IMR-90 (cell line): ENCODE data around the gene PLCH1. TPM values are rescaled to one million over a fixed set of nuclear protein-coding genes. Genes with fewer than 3 reads are reported as not detected.

Experiments
- ATAC-seq: fragments of 200-7000 bp; cut with Tn5 transposase; 2 replicates; pipeline ENCODE4 v1.9.1; 2020; ENCODE audit warnings: low read depth, mild to moderate bottlenecking, moderate library complexity
- BruUV-seq: library from RNA; stranded (reverse); fragments of 400-500 nt; replicated peaks from 2 replicates; lab custom pipeline; 2021; lab: Mats Ljungman, UMichigan
- CTCF ChIA-PET: fragments of 300-600 bp; formaldehyde crosslinking; extraction: SDS; loops from one replicate; lab custom pipeline; 2021; ENCODE audit warnings: antibody characterized with exemption; lab: Yijun Ruan, JAX
- POLR2A ChIA-PET: fragments of 300-600 bp; sonication (Branson Sonifier 250); formaldehyde crosslinking; loops from one replicate; lab custom pipeline; 2022; ENCODE audit warnings: antibody characterized with exemption; ENCODE audit not compliant: unreplicated experiment; lab: Charles Lee
- DNase-seq: peaks from one replicate; pipeline ENCODE4 v3.0.0; 2013
- H2AFZ ChIP-seq: replicated peaks from 2 replicates; pipeline ENCODE3; 2013; ENCODE audit warnings: low read length, mild to moderate bottlenecking; ENCODE audit not compliant: poor library complexity
- H2AK5ac ChIP-seq: 2 replicates; pipeline ENCODE4 v1.6.1; 2013; ENCODE audit warnings: low read depth, low read length, inconsistent platforms
- H2AK9ac ChIP-seq: replicated peaks from 2 replicates; pipeline ENCODE3; 2013; ENCODE audit warnings: mild to moderate bottlenecking, low read depth, low read length, moderate library complexity; ENCODE audit not compliant: poor library complexity
- H2BK120ac ChIP-seq: 2 replicates; pipeline ENCODE4 v1.6.1; 2013; ENCODE audit warnings: low read depth, low read length, inconsistent platforms
- H2BK15ac ChIP-seq: 3 replicates; pipeline ENCODE4 v1.6.1; 2013; ENCODE audit warnings: low read depth, low read length, inconsistent platforms
- H2BK20ac ChIP-seq: 2 replicates; pipeline ENCODE4 v1.6.1; 2013; ENCODE audit warnings: low read depth, mild to moderate bottlenecking, inconsistent platforms, low read length, moderate library complexity
- H2BK5ac ChIP-seq: 2 replicates; pipeline ENCODE4 v1.6.1; 2013; ENCODE audit warnings: mild to moderate bottlenecking, low read depth, low read length, inconsistent platforms; ENCODE audit not compliant: poor library complexity, severe bottlenecking
- H3K14ac ChIP-seq: replicated peaks from 2 replicates; pipeline ENCODE4 v1.6.1; 2013; ENCODE audit warnings: low read depth, low read length, inconsistent platforms
- H3K18ac ChIP-seq: 2 replicates; pipeline ENCODE4 v1.6.1; 2013; ENCODE audit warnings: low read depth, low read length, control low read depth
- H3K23ac ChIP-seq: 2 replicates; pipeline ENCODE4 v1.6.1; 2013; ENCODE audit warnings: low read depth, low read length, inconsistent platforms
- H3K27ac ChIP-seq: 2 replicates; pipeline ENCODE4 v1.5.1; 2013; ENCODE audit warnings: mild to moderate bottlenecking, control low read depth, low read length; ENCODE audit not compliant: insufficient read depth
- H3K27me3 ChIP-seq: 2 replicates; pipeline ENCODE4 v1.6.1; 2013; ENCODE audit warnings: low read length; ENCODE audit not compliant: control insufficient read depth, insufficient read depth
- H3K36me3 ChIP-seq: 2 replicates; pipeline ENCODE4 v1.6.1; 2013; ENCODE audit warnings: low read length, mixed read lengths; ENCODE audit not compliant: control insufficient read depth, insufficient read depth
- H3K4ac ChIP-seq: 2 replicates; pipeline ENCODE4 v1.6.1; 2013; ENCODE audit warnings: low read depth, low read length, inconsistent platforms
- H3K4me1 ChIP-seq: 2 replicates; pipeline ENCODE4 v1.6.1; 2013; ENCODE audit warnings: low read length, mixed read lengths; ENCODE audit not compliant: control insufficient read depth, insufficient read depth
- H3K4me2 ChIP-seq: 2 replicates; pipeline ENCODE4 v1.6.1; 2013; ENCODE audit warnings: low read depth, mild to moderate bottlenecking, control low read depth, low read length, moderate library complexity
- H3K4me3 ChIP-seq: 2 replicates; pipeline ENCODE4 v1.5.1; 2013; ENCODE audit warnings: low read depth, mild to moderate bottlenecking, control low read depth, low read length, moderate library complexity; ENCODE audit not compliant: insufficient read depth
- H3K56ac ChIP-seq: 2 replicates; pipeline ENCODE4 v1.6.1; 2013; ENCODE audit warnings: low read length, inconsistent platforms; ENCODE audit not compliant: insufficient read depth; ENCODE audit errors: extremely low read depth
- H3K79me1 ChIP-seq, 2 experiments: 2 replicates each; pipeline ENCODE4 v1.6.1; 2013; ENCODE audit warnings: low read length in 2 of 2, inconsistent platforms in 1 of 2, low read depth in 1 of 2
- H3K9ac ChIP-seq: 2 replicates; pipeline ENCODE4 v1.6.1; 2013; ENCODE audit warnings: low read depth, low read length, control low read depth
- H3K9me1 ChIP-seq: 2 replicates; pipeline ENCODE4 v1.6.1; 2013; ENCODE audit warnings: low read length, inconsistent platforms; ENCODE audit not compliant: insufficient read depth
- H3K9me3 ChIP-seq: 2 replicates; pipeline ENCODE4 v1.6.1; 2013; ENCODE audit warnings: low read length; ENCODE audit not compliant: control insufficient read depth, insufficient read depth
- H4K20me1 ChIP-seq: 2 replicates; pipeline ENCODE4 v1.6.1; 2013; ENCODE audit warnings: low read length, inconsistent platforms; ENCODE audit not compliant: insufficient read depth
- H4K5ac ChIP-seq: 2 replicates; pipeline ENCODE4 v1.6.1; 2013; ENCODE audit warnings: mild to moderate bottlenecking, low read depth, low read length, control low read depth
- H4K8ac ChIP-seq, 2 experiments: 2 replicates each; pipeline ENCODE4 v1.6.1; 2013; ENCODE audit warnings: low read depth in 2 of 2, low read length in 2 of 2, control low read depth in 1 of 2, inconsistent platforms in 1 of 2
- H4K91ac ChIP-seq: 2 replicates; pipeline ENCODE4 v1.6.1; 2013; ENCODE audit warnings: low read depth, low read length, inconsistent platforms; ENCODE audit not compliant: insufficient read depth
- CEBPB ChIP-seq: IDR thresholded peaks from 2 replicates; pipeline ENCODE4 v1.6.1; 2012; ENCODE audit warnings: low read depth, low read length, improper control_type of control experiment
- CHD1 ChIP-seq: IDR thresholded peaks from 2 replicates; pipeline ENCODE4 v1.6.1; 2012; ENCODE audit warnings: low read depth, low read length, improper control_type of control experiment
- CTCF ChIP-seq: conservative IDR thresholded peaks from 2 replicates; pipeline ENCODE4 v1.5.1; 2012; ENCODE audit warnings: mild to moderate bottlenecking, low read depth, low read length, improper control_type of control experiment
- FOS ChIP-seq: fragments of 150-350 bp; IDR thresholded peaks from 2 replicates; pipeline ENCODE4 v1.6.1; 2016; ENCODE audit warnings: low read depth, low read length
- MAFK ChIP-seq: IDR thresholded peaks from 2 replicates; pipeline ENCODE4 v1.6.1; 2012; ENCODE audit warnings: low read depth, low read length, improper control_type of control experiment
- SMC3 ChIP-seq: fragments of 150-350 bp; IDR thresholded peaks from 2 replicates; pipeline ENCODE4 v1.6.1; 2016; ENCODE audit warnings: low read depth, mild to moderate bottlenecking, antibody characterized with exemption, low read length, moderate library complexity
- dilution Hi-C: fragments of 300-500 bp; cut with HindIII; formaldehyde crosslinking; loops from one replicate; pipeline ENCODE4 v1.14.3; 2018; ENCODE audit warnings: low sequenced_read_pairs; ENCODE audit not compliant: unreplicated experiment
- in situ Hi-C: fragments of 300-500 bp; cut with MboI; formaldehyde crosslinking; loops from 3 replicates; pipeline ENCODE4 v1.14.3; 2019; ENCODE audit warnings: low sequenced_read_pairs, inconsistent platforms, mixed read lengths
- intact Hi-C: fragments of 100-400 bp; cut with micrococcal nuclease; formaldehyde crosslinking; loops from 2 replicates; pipeline ENCODE4 v1.10.0; 2022
- polyA plus RNA-seq, 3 experiments: library from polyadenylated mRNA; depleted of rRNA; stranded (reverse); fragments of >200 nt; gene quantifications; 2 replicates each; pipeline ENCODE4 v1.2.3, GENCODE V29; 2012; ENCODE audit warnings: low replicate concordance in 1 of 3
- total RNA-seq: library from RNA; depleted of rRNA; stranded (reverse); fragments of >200 nt; gene quantifications from 2 replicates; pipeline ENCODE4 v1.2.3, GENCODE V29; 2012
- TF ChIP-seq, protein P1 (sequence below): fragments of 150-350 bp; IDR thresholded peaks from 2 replicates; pipeline ENCODE4 v1.6.1; 2016; ENCODE audit warnings: low read depth, mild to moderate bottlenecking, low read length, moderate library complexity, borderline replicate concordance
- TF ChIP-seq, protein P2 (sequence below): fragments of 150-350 bp; IDR thresholded peaks from 2 replicates; pipeline ENCODE4 v1.6.1; 2017; ENCODE audit warnings: mild to moderate bottlenecking, antibody characterized with exemption, low read length, low read depth

PLCH1 gene
- total and polyA plus RNA-seq, 2 of the 4 experiments (the other 2 are of a cell fraction), result not detected

DNA sequence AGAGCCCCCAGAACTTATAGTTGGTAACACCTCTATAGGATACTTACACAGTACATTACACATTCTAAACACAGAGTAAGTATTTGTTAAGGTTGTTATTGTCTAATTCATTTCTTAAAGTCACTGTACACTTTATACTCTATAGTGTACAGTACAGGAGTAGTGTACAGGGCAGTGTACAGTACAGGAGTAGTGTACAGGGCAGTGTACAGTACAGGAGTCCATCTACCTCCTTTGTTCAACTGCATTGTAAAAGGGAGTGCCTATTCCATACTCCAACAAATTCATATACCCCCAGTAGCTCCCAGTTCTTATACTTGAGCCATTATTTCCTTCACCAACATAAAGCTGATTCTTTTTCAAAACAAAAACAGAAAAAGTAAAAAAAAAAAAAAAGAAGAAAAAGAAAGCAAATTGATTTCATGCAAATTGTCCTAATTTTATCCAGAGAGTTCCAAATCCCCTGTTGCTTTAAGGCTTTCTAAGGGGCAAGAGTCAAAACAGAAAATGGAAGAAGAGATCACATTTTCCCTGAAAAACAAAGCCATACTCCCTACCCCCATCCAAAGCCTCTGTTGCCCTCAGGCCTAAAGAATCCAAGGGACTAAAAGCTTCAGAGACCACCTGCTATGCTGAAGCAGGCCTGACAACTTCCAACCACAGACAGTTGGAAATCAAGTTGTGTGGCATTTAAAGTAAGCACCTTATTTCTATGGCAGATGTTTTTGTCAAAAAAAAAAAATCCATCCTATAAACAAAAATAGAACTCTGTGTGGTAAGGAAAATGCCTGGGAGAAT lies 125.6 kb downstream of the PLCH1 start:
- no peaks in the 10 kb centered on the region for H3K4me1 ChIP-seq
- H3K9ac ChIP-seq, result no peak overlapping the region
- intact Hi-C loops (no loop called here), dilution Hi-C loops (no loop called here), in situ Hi-C loops (no loop called here)
- no TSS peak for BruUV-seq
- TF ChIP-seq SMC3 (no peak), CHD1 (no peak), MAFK (no peak), FOS (no peak), CTCF (no peak), CEBPB (no peak)
- TF ChIP-seq, protein P1, sequence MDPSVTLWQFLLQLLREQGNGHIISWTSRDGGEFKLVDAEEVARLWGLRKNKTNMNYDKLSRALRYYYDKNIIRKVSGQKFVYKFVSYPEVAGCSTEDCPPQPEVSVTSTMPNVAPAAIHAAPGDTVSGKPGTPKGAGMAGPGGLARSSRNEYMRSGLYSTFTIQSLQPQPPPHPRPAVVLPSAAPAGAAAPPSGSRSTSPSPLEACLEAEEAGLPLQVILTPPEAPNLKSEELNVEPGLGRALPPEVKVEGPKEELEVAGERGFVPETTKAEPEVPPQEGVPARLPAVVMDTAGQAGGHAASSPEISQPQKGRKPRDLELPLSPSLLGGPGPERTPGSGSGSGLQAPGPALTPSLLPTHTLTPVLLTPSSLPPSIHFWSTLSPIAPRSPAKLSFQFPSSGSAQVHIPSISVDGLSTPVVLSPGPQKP, result no peak
- TF ChIP-seq, protein P2, sequence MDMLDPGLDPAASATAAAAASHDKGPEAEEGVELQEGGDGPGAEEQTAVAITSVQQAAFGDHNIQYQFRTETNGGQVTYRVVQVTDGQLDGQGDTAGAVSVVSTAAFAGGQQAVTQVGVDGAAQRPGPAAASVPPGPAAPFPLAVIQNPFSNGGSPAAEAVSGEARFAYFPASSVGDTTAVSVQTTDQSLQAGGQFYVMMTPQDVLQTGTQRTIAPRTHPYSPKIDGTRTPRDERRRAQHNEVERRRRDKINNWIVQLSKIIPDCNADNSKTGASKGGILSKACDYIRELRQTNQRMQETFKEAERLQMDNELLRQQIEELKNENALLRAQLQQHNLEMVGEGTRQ, result no peak
- no peaks in the 10 kb centered on the region for H3K79me1 ChIP-seq
- no peak overlapping the region for H2BK5ac ChIP-seq
- no peak overlapping the region for H4K91ac ChIP-seq
- no peak overlapping the region for H2BK120ac ChIP-seq
- no peaks in the 10 kb centered on the region for H4K20me1 ChIP-seq
- no peak overlapping the region for H3K4ac ChIP-seq
- no peak overlapping the region for H3K4me3 ChIP-seq
- no peak overlapping the region for H2AK5ac ChIP-seq
- no peak for ATAC-seq
- no peaks in the 10 kb centered on the region for H3K27me3 ChIP-seq
- ChIA-PET CTCF (no interaction called here), POLR2A (no interaction called here)
- H3K14ac ChIP-seq, result no peak overlapping the region
- H3K4me2 ChIP-seq, result no peak overlapping the region
- H3K56ac ChIP-seq, result no peak overlapping the region
- no peak overlapping the region for H4K8ac ChIP-seq
- H3K36me3 ChIP-seq, result no peaks in the 10 kb centered on the region
- no peak for DNase-seq
- no peak overlapping the region for H4K5ac ChIP-seq
- H3K9me3 ChIP-seq, result no peaks in the 10 kb centered on the region
- no peak overlapping the region for H2AK9ac ChIP-seq
- no peak overlapping the region for H3K27ac ChIP-seq
- H2BK20ac ChIP-seq, result no peak overlapping the region
- no peak overlapping the region for H3K18ac ChIP-seq
- H2BK15ac ChIP-seq, result no peak overlapping the region
- no peak overlapping the region for H3K23ac ChIP-seq
- H3K9me1 ChIP-seq, result no peaks in the 10 kb centered on the region
- no peak overlapping the region for H2AFZ ChIP-seq
